AG04450 (cell line): ENCODE results near the gene SKIDA1. TPM values are rescaled to one million over a fixed set of nuclear protein-coding genes. Genes with fewer than 3 reads are reported as not detected.

ENCODE experiments used
- CTCF ChIA-PET: fragments of 300-600, 350-600 bp; formaldehyde crosslinking; extraction: SDS; loops from one replicate; lab custom pipeline; 2022; ENCODE audit warnings: antibody characterized with exemption, inconsistent platforms; lab: Charles Lee
- POLR2A ChIA-PET: fragments of 350-600 bp; formaldehyde crosslinking; extraction: SDS; loops from one replicate; lab custom pipeline; 2021; ENCODE audit warnings: antibody characterized with exemption, inconsistent platforms; lab: Yijun Ruan, JAX
- DNase-seq: peaks from one replicate; pipeline ENCODE4 v3.0.0-alpha.2; 2011; ENCODE audit warnings: low read depth, low spot score
- H3K27ac ChIP-seq: one replicate; pipeline ENCODE4 v1.5.1; 2012; ENCODE audit warnings: low read depth, low read length, control low read depth
- H3K27me3 ChIP-seq: one replicate; pipeline ENCODE4 v1.6.0; 2012; ENCODE audit warnings: low read length; ENCODE audit not compliant: control insufficient read depth, insufficient read depth
- H3K4me3 ChIP-seq: 2 replicates; pipeline ENCODE4 v1.5.1; 2011; ENCODE audit warnings: mild to moderate bottlenecking, low read depth, low read length, control low read depth
- H3K9me3 ChIP-seq: 2 replicates; pipeline ENCODE4 v1.5.1; 2012; ENCODE audit warnings: low read length; ENCODE audit not compliant: control insufficient read depth, insufficient read depth
- polyA plus RNA-seq: library from polyadenylated mRNA; depleted of rRNA; stranded (reverse); fragments of >200 nt; gene quantifications from 2 replicates; pipeline ENCODE4 v1.2.3, GENCODE V29; 2011
- TF ChIP-seq, protein P1 (sequence below): IDR thresholded peaks from 2 replicates; pipeline ENCODE4 v1.5.1; 2011; ENCODE audit warnings: low read depth, low read length, control low read depth, inconsistent platforms

The SKIDA1 gene
- polyA plus RNA-seq, 1 experiment, result 0.62 TPM

DNA sequence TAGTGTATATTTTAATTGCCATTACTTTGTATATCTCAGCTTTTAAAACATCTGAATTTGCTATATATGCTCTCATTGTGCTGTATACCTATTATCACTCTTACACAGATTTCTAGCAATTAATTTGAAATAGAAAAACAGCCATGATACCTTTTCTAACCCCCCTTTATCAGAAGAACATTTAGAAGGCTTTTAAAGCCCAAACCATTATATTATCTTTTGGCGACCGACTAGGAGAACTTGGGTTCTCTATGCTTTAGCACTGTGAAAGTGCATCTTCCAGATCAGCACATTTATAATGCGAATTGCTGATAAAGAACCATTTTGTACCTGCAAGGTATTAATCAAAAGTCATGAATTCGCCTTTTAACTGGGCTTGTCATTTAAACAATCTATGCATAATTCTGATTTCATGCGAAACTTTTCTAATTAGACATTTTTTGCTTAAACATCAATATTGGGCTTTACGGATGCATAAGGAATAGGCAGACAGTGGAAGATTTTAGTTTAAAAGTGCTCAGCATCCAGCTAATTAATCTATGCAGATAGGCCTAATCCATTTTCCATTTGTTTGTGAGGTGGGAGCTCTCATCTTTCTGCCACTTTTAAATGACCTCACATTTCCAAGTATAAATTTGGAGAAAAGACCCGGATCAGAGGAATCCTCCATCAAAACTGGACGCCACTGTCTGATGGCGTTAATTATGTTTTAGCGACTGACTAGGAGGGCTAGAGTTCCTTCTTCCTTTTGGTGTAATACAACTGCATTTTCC, 7.4 kb upstream of the SKIDA1 start:
- TF ChIP-seq, protein P1, sequence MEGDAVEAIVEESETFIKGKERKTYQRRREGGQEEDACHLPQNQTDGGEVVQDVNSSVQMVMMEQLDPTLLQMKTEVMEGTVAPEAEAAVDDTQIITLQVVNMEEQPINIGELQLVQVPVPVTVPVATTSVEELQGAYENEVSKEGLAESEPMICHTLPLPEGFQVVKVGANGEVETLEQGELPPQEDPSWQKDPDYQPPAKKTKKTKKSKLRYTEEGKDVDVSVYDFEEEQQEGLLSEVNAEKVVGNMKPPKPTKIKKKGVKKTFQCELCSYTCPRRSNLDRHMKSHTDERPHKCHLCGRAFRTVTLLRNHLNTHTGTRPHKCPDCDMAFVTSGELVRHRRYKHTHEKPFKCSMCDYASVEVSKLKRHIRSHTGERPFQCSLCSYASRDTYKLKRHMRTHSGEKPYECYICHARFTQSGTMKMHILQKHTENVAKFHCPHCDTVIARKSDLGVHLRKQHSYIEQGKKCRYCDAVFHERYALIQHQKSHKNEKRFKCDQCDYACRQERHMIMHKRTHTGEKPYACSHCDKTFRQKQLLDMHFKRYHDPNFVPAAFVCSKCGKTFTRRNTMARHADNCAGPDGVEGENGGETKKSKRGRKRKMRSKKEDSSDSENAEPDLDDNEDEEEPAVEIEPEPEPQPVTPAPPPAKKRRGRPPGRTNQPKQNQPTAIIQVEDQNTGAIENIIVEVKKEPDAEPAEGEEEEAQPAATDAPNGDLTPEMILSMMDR, result no peak
- ChIA-PET POLR2A (interaction anchor here (0.6 kb wide), 1 partner anchor 14 kb away, joined by 4 read pairs; no protein-coding TSS in a partner anchor), CTCF (interaction anchor here (1.1 to 1.6 kb wide), 3 partner anchors 17 to 254 kb away, joined by 3 to 4 read pairs (median 3); no protein-coding TSS in a partner anchor)
- no peaks in the 10 kb centered on the region; the same call in 1 of the 2 replicates for H3K9me3 ChIP-seq
- no peak for DNase-seq
- H3K27me3 ChIP-seq, result no peaks in the 10 kb centered on the region
- H3K4me3 ChIP-seq, result peak overlapping the region; percentile 66
- H3K27ac ChIP-seq, result peak overlapping the region; percentile 73

DNA sequence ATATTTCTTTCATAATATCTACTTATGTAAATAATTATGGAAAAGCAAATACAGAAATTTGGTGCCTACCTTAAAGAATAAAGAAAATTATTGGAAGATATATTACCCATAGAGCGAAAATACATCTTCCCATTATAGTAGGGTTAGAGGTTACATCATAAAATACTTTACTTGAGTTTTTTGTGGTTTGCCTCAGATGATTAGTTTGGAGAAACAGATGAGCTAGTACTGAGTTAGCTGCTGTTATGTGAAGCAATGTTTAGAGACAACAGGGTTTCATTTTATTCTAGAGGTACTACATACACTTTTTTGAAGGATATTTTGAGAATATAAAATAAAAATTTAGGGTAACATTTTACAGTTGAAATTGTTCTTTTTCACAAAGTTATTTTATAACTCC, 5.7 kb upstream of the SKIDA1 start:
- TF ChIP-seq, protein P1, result no peak
- H3K27ac ChIP-seq, result no peak overlapping the region
- ChIA-PET CTCF (no interaction called here), POLR2A (no interaction called here)
- H3K9me3 ChIP-seq, result no peaks in the 10 kb centered on the region; the same call in 1 of the 2 replicates
- no peak overlapping the region for H3K4me3 ChIP-seq
- H3K27me3 ChIP-seq, result no peaks in the 10 kb centered on the region
- no peak for DNase-seq

DNA sequence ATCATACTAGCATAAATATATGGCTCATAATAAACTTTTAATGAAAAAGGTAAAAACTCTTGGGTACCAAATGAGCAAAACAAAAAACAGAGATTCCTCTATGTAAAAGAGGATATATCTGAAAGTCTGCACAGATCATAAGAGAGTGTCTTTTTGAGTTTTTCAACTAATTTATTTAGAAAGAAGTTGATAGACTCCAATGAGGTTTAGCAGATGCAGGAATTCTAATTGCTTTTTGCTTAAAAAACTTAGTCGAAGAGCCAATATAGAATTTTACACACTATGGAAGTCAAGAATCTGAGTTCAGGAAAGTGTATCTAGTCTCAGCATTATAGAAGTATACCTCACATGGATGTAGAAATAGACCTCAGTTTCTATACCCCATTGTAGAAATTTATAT, 5.2 kb upstream of the SKIDA1 start:
- Histone ChIP-seq H3K27me3 (no peaks in the 10 kb centered on the region), H3K4me3 (no peak overlapping the region), H3K9me3 (no peaks in the 10 kb centered on the region; the same call in 1 of the 2 replicates), H3K27ac (no peak overlapping the region)
- DNase-seq, result no peak
- TF ChIP-seq, protein P1, result no peak
- ChIA-PET CTCF (interaction anchor here (1.0 kb wide), 2 partner anchors 35 to 201 kb away, joined by 3 read pairs; no protein-coding TSS in a partner anchor), POLR2A (no interaction called here)

DNA sequence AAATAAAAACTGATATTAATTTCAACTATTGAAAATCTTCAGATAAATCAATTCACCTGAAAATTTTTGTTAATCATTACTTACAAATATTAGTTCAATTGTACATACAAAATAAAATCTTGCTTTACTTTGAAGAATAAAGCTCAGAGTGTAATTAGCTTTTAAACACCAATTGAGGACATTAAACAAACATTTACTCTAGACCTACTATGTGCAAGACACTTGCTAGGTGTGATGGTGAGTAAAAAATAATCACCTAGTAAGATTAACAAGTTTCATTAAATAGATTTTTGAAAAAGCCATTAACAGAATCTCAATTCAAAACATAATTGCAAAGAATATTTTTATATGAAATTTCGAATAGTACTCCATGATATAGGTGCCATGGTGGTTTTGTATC, 4.7 kb upstream of the SKIDA1 start:
- Histone ChIP-seq H3K4me3 (no peak overlapping the region), H3K27me3 (no peaks in the 10 kb centered on the region), H3K9me3 (no peaks in the 10 kb centered on the region; the same call in 1 of the 2 replicates), H3K27ac (no peak overlapping the region)
- POLR2A ChIA-PET, result no interaction called here
- no peak for DNase-seq
- TF ChIP-seq, protein P1, result no peak
- CTCF ChIA-PET, result interaction anchor here (1.0 kb wide), 2 partner anchors 34 to 202 kb away, joined by 3 read pairs; no protein-coding TSS in a partner anchor
